ENCODE results near the gene PLXNC1.

Gene PLXNC1

DNA sequence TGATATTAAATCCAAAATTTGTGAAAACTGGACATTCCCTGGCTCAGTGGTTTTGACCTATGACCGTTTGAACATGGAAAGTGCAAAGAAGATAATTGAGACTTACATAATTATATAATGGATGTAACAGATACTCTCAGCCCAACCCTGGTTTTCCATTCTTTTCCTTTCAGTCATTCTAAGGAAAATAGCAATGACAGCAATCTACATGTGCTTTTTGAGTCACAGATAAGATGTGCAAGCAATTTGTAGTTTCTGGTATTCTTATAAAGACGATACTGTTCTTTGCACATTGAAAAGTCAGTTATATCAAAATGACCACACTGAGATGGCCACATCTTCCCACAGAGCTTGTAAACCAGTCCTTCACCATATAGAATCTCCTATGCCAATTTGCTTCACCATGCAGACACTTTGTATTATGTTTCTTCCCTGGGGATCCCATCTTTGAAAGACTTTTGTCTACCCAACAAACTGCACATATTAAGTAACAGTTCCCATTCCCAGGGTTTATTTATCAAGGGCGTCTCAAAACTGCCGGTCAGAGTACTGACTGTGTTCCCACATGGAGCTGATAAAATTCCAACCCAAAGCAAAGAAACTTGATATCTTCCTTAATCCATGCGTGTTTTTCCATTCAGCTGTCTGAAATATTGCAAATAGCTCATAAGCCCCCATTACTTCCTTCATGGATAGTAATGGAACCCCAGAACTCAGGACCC is 34.8 kb downstream of the PLXNC1 start:
- TF ChIP-seq, protein P1, sequence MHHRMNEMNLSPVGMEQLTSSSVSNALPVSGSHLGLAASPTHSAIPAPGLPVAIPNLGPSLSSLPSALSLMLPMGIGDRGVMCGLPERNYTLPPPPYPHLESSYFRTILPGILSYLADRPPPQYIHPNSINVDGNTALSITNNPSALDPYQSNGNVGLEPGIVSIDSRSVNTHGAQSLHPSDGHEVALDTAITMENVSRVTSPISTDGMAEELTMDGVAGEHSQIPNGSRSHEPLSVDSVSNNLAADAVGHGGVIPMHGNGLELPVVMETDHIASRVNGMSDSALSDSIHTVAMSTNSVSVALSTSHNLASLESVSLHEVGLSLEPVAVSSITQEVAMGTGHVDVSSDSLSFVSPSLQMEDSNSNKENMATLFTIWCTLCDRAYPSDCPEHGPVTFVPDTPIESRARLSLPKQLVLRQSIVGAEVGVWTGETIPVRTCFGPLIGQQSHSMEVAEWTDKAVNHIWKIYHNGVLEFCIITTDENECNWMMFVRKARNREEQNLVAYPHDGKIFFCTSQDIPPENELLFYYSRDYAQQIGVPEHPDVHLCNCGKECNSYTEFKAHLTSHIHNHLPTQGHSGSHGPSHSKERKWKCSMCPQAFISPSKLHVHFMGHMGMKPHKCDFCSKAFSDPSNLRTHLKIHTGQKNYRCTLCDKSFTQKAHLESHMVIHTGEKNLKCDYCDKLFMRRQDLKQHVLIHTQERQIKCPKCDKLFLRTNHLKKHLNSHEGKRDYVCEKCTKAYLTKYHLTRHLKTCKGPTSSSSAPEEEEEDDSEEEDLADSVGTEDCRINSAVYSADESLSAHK (tag by site-specific recombination; IDR thresholded peaks at IDR 0.05) = peak; percentile 83
- no peak for TF ChIP-seq ZBTB44 (tag by site-specific recombination; IDR thresholded peaks at IDR 0.05)
- Histone ChIP-seq H3K27ac (ENCODE audit: extremely low read depth, low read depth, low read length) (no peak overlapping the region), H3K4me3 (ENCODE audit: low read depth, low read length) (no peak overlapping the region), H3K9me3 (ENCODE audit: control insufficient read depth, insufficient read depth, low read depth, low read length) (no peaks in the 10 kb centered on the region), H3K36me3 (ENCODE audit: control insufficient read depth in 2 of 2, insufficient read depth in 1 of 2, low read length in 2 of 2) (no peaks in the 10 kb centered on the region), H3K4me1 (ENCODE audit: control insufficient read depth, insufficient read depth, low read length) (no peaks in the 10 kb centered on the region)
- POLR2A ChIA-PET = no interaction called here
- CTCF ChIA-PET = interaction anchor here (0.7 kb wide), 1 partner anchor 1535 kb away, joined by 3 read pairs; no protein-coding TSS in a partner anchor

DNA sequence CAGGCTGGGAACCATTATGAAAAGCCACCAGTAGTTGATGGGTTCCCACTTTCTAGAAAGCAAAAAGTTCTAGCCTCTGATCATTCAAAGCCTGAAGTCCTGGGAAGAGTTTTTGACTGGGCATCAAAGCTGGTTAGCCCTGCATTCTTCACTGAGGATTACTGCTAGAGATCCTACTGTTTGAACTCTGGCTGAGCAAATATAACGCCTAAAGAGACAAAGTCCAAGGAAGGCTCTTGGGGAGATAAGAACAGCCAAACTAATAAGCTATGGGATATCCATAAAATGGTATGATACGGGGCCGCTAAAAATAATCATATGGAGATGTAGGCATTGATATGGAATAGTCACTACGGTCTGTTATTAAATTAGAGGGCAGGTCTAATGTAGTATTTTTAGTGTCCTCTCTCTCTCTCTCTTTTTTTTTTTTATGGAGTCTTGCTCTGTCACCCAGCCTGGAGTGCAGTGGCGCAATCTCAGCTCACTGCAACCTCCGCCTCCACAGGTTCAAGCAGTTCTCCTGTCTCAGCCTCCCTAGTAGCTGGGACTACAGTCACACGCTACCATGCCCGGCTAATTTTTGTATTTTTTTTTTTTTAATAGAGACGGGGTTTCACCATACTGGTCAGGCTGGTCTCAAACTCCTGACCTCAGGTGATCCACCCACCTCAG is 35.5 kb downstream of the PLXNC1 start:
- POLR2A ChIA-PET = no interaction called here
- Histone ChIP-seq H3K9me3 (ENCODE audit: control insufficient read depth, insufficient read depth, low read depth, low read length) (no peaks in the 10 kb centered on the region), H3K27ac (ENCODE audit: extremely low read depth, low read depth, low read length) (no peak overlapping the region), H3K36me3 (ENCODE audit: control insufficient read depth in 2 of 2, insufficient read depth in 1 of 2, low read length in 2 of 2) (no peaks in the 10 kb centered on the region), H3K4me1 (ENCODE audit: control insufficient read depth, insufficient read depth, low read length) (no peaks in the 10 kb centered on the region), H3K4me3 (ENCODE audit: low read depth, low read length) (no peak overlapping the region)
- no peak for TF ChIP-seq ZNF521 (tag by site-specific recombination; IDR thresholded peaks at IDR 0.05)
- TF ChIP-seq, protein P2, sequence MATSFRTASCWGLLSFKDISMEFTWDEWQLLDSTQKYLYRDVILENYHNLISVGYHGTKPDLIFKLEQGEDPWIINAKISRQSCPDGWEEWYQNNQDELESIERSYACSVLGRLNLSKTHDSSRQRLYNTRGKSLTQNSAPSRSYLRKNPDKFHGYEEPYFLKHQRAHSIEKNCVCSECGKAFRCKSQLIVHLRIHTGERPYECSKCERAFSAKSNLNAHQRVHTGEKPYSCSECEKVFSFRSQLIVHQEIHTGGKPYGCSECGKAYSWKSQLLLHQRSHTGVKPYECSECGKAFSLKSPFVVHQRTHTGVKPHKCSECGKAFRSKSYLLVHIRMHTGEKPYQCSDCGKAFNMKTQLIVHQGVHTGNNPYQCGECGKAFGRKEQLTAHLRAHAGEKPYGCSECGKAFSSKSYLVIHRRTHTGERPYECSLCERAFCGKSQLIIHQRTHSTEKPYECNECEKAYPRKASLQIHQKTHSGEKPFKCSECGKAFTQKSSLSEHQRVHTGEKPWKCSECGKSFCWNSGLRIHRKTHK (tag by site-specific recombination; IDR thresholded peaks at IDR 0.05) = no peak
- no peak for TF ChIP-seq ZFP69B (tag by site-specific recombination; IDR thresholded peaks at IDR 0.05)
- TF ChIP-seq ZNF214 (tag by site-specific recombination; IDR thresholded peaks at IDR 0.05; ENCODE audit: borderline replicate concordance) = no peak
- no peak for TF ChIP-seq EGR2 (tag by site-specific recombination; IDR thresholded peaks at IDR 0.05; ENCODE audit: low read depth)
- no peak for TF ChIP-seq ZNF302 (tag by site-specific recombination; IDR thresholded peaks at IDR 0.05; ENCODE audit: low read depth)
- TF ChIP-seq ZNF266 (tag by site-specific recombination; IDR thresholded peaks at IDR 0.05; ENCODE audit: low read depth) = no peak
- no peak for TF ChIP-seq ZNF146 (tag by site-specific recombination; IDR thresholded peaks at IDR 0.05)
- CTCF ChIA-PET = interaction anchor here (0.7 kb wide), 1 partner anchor 250 kb away, joined by 5 read pairs; no protein-coding TSS in a partner anchor

GRCh38 chr12:94184995-94185719 is 36.8 kb downstream of the PLXNC1 start:
- Histone ChIP-seq H3K36me3 (ENCODE audit: control insufficient read depth in 2 of 2, insufficient read depth in 1 of 2, low read length in 2 of 2) (no peaks in the 10 kb centered on the region), H3K4me1 (ENCODE audit: control insufficient read depth, insufficient read depth, low read length) (no peaks in the 10 kb centered on the region), H3K4me3 (ENCODE audit: low read depth, low read length) (no peak overlapping the region), H3K9me3 (ENCODE audit: control insufficient read depth, insufficient read depth, low read depth, low read length) (no peaks in the 10 kb centered on the region), H3K27ac (ENCODE audit: extremely low read depth, low read depth, low read length) (no peak overlapping the region)
- POLR2A ChIA-PET = no interaction called here
- no peak for TF ChIP-seq OVOL3 (tag by site-specific recombination; IDR thresholded peaks at IDR 0.05)
- no peak for TF ChIP-seq ZNF175 (tag by site-specific recombination; IDR thresholded peaks at IDR 0.05)
- TF ChIP-seq ZNF558 (tag by site-specific recombination; IDR thresholded peaks at IDR 0.05) = no peak
- TF ChIP-seq ZIC2 (tag by site-specific recombination; IDR thresholded peaks at IDR 0.05) = peak; percentile 24; the same call in 1 of the 2 replicates
- no peak for TF ChIP-seq ZNF24 (tag by site-specific recombination; IDR thresholded peaks at IDR 0.05)
- TF ChIP-seq ZNF621 (tag by site-specific recombination; IDR thresholded peaks at IDR 0.05) = no peak
- TF ChIP-seq ZNF843 (tag by site-specific recombination; IDR thresholded peaks at IDR 0.05) = no peak
- CTCF ChIA-PET = interaction anchor here (0.6 to 1.6 kb wide), 2 partner anchors 347 to 1516 kb away, joined by 4 to 5 read pairs; no protein-coding TSS in a partner anchor

Data from HEK293 (cell line).